ENCODE results near the gene BCL11B.

BCL11B gene

GRCh38 chr14:99198746-99199502 is 73.1 kb downstream of the BCL11B start:
- in situ Hi-C loops (cut with HindIII; ENCODE audit: low sequenced_read_pairs), result no loop called here
- H3K4me3 ChIP-seq (ENCODE audit: low read depth, low read length), result no peak overlapping the region
- DNase-seq (ENCODE audit: low read depth), result no peak
- TF ChIP-seq, protein P1, sequence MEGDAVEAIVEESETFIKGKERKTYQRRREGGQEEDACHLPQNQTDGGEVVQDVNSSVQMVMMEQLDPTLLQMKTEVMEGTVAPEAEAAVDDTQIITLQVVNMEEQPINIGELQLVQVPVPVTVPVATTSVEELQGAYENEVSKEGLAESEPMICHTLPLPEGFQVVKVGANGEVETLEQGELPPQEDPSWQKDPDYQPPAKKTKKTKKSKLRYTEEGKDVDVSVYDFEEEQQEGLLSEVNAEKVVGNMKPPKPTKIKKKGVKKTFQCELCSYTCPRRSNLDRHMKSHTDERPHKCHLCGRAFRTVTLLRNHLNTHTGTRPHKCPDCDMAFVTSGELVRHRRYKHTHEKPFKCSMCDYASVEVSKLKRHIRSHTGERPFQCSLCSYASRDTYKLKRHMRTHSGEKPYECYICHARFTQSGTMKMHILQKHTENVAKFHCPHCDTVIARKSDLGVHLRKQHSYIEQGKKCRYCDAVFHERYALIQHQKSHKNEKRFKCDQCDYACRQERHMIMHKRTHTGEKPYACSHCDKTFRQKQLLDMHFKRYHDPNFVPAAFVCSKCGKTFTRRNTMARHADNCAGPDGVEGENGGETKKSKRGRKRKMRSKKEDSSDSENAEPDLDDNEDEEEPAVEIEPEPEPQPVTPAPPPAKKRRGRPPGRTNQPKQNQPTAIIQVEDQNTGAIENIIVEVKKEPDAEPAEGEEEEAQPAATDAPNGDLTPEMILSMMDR (IDR thresholded peaks at IDR 0.05; ENCODE audit: low read depth, low read length, missing control alignments), result no peak

- in situ Hi-C loops (cut with HindIII; ENCODE audit: low sequenced_read_pairs), result no loop called here
- DNase-seq (ENCODE audit: low read depth), result no peak
- H3K4me3 ChIP-seq (ENCODE audit: low read depth, low read length), result no peak overlapping the region
- TF ChIP-seq, protein P1 (IDR thresholded peaks at IDR 0.05; ENCODE audit: low read depth, low read length, missing control alignments), result no peak
These were observed 75.7 kb downstream of the BCL11B start for GRCh38 chr14:99196310-99196650.

- TF ChIP-seq, protein P1 (IDR thresholded peaks at IDR 0.05; ENCODE audit: low read depth, low read length, missing control alignments), result no peak
- no peak overlapping the region for H3K4me3 ChIP-seq (ENCODE audit: low read depth, low read length)
- peak; percentile 40 for DNase-seq (ENCODE audit: low read depth)
- in situ Hi-C loops (cut with HindIII; ENCODE audit: low sequenced_read_pairs), result no loop called here
These were observed 76.2 kb downstream of the BCL11B start for GRCh38 chr14:99195602-99196309.

- no peak overlapping the region for H3K4me3 ChIP-seq (ENCODE audit: low read depth, low read length)
- no peak for DNase-seq (ENCODE audit: low read depth)
- in situ Hi-C loops (cut with HindIII; ENCODE audit: low sequenced_read_pairs), result no loop called here
- TF ChIP-seq, protein P1 (IDR thresholded peaks at IDR 0.05; ENCODE audit: low read depth, low read length, missing control alignments), result no peak
These were observed 77.3 kb downstream of the BCL11B start for GRCh38 chr14:99194736-99195135.

DNA sequence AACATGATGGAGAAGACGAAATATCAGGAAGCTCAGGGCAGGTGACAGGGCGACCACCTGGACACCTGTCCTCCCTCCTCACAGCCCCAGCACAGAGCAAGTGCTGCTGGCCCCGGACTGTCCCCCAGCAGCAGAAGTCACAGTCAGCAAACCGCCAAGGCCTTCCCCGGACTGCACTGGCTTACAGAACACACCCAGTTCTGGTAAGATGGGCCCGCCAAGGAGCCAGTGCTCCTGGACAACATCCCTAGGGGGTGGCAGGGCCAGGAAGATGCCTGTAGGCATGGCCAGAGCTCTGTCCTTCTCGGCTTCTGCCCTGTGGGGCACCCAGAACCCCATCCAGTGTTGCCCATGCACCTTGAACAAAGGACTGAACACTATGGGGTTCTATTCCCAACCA is 77.9 kb downstream of the BCL11B start:
- no peak overlapping the region for H3K4me3 ChIP-seq (ENCODE audit: low read depth, low read length)
- in situ Hi-C loops (cut with HindIII; ENCODE audit: low sequenced_read_pairs), result no loop called here
- TF ChIP-seq, protein P1 (IDR thresholded peaks at IDR 0.05; ENCODE audit: low read depth, low read length, missing control alignments), result no peak
- no peak for DNase-seq (ENCODE audit: low read depth)

DNA sequence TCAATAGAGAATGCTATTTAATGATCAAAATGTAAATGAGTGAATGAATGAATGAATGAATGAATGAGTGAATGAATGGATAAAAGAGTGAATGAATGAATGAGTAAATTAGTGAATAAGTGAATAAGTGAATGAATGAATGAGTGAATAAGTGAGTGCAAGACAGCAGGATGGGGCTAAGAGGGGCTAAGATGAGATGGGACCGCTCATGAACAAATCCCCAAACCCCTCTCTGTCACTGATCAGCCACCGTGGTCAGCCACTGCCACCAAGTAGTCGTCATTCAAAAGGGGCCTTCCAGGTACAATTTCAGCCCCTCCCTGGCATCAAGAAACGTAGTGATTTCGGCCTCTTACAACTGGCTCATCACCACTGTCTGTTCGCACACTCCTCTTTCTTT is 79.2 kb downstream of the BCL11B start:
- no peak overlapping the region for H3K4me3 ChIP-seq (ENCODE audit: low read depth, low read length)
- in situ Hi-C loops (cut with HindIII; ENCODE audit: low sequenced_read_pairs), result no loop called here
- TF ChIP-seq, protein P1 (IDR thresholded peaks at IDR 0.05; ENCODE audit: low read depth, low read length, missing control alignments), result no peak
- DNase-seq (ENCODE audit: low read depth), result no peak
